Activated CD8-positive, alpha-beta memory T cell treated with anti-CD3 and anti-CD28 coated beads for 4 hours (primary cell): ENCODE measurements around the gene TSHZ2.
"Not testable (repeated sequence)": the region's sequence is repeated elsewhere in the genome, so short reads cannot be mapped to it uniquely, and the experiment has no call there.

Source experiments
- DNase-seq, 2 donors: peaks; one replicate each; pipeline ENCODE4 v3.0.0-alpha.2; 2020; ENCODE audit warnings: low read depth in 2 of 2

Gene TSHZ2

DNA sequence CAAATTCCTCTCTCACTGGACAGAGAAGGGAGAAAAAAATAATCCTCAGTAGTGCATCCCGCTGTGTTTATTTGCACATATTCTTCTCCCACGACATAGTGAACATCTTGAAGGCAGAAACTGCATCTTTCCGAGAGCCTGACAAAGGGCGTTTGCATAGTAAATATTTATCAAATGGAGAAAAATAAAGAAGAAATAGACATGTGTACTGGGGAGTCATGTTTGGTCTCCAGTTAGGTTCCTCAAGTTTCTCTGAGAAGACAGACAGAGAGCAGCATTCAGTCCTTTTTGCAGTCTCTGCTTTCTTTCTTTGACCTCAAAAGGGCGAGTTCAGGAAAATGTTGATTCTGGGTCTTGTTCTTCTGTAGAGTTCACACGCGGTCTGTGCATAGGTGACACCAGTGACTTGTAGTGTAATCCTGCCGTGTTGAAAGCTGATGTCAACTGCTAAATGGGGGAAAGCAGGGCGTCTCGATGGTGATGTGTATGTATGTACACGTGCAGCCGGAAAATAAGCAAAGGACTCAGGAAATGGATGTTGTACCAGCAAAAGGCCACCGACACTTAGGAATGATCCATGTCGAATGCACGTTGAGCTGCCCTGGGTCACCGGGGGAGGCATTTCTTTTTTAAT lies 335.9 kb downstream of the TSHZ2 start:
- no peak for DNase-seq

DNA sequence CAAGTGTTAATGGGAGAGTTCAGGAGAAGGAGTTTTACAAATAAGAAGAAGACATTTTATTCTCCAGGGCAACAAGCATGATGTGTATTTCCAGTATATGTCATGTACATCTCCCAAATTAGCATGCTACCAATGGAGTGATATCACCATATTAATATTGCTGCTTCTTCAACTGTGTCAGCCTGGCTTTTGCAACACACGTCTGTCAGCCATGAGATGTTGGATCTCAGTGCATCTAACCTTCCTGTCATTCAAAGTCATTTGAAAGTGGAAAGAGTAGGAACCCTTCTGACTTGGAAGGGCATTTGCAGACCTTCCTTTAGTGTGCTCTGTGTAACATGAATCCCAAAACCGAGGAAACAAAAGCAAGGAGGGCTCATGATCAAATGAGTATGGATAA lies 337.4 kb downstream of the TSHZ2 start:
- no peak for DNase-seq

DNA sequence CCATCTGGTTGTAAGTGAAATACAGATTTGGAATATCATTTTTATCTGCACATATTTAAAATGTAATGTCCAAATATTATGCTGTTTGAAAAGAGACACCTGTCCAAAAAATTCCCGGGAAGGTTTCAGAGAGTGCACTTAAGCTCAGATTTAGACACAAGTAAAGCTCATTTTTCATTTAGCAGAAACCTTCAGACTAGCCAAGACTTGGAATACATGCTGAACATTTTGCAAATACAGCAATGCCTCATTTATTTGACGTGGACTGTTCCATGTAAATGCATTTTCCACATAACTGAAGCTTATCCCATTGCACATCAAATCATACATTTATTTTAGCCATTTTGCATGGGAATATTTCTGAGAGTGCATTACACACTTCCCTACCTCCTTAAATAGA lies 340.8 kb downstream of the TSHZ2 start:
- DNase-seq = no peak

DNA sequence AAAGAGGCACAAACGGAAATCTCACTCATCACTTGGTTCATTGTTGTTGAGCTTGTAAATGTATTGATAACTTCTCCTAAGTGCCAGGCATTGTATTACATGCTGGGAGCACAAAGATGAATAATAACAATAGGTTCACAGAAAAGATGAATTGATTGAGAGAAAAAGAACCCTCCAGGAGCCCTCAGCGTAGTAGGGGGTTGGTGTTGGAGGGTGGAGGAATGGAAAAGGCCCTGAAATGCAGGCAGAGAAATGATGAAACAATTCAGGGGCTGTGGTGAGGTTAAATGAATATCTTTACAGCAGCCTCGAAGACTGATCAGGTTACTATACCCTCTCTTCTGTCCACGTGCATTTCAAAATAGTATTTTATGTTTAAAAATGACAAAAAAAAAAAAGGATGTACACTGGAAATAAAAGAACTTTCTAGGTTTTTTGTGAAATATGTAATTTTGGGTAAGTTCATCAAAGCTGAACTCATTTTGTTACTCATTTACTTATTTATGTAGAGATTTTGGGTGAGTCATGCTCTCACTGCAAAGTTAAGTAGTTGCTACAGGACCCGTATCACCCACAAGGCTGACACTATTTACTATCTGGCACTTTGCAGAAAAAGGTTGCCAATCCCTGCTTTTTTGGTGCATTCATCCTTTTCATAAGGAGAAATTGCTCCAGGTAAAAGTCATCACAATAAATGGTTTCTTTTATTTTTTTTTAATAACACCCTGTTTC lies 344.2 kb downstream of the TSHZ2 start:
- no peak for DNase-seq

DNA sequence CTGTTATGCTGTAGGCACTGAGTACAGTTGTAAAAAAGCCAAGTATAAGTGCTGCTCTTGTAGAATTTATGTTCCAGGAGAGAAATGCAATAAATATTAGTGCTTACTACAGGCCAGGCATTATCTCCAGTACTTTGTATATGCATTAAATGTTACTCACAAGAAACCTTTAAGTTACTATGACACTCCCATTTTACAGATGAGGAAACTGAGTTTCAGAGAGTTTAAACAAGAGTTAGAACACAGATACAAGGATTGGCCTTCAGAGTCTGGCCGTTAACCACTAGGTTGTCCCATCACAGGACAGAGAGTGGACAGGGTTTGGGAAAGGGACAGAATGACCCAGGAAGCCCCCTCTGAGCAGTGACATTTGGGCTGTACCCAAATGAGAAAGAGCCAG lies 347.0 kb downstream of the TSHZ2 start:
- no peak for DNase-seq

DNA sequence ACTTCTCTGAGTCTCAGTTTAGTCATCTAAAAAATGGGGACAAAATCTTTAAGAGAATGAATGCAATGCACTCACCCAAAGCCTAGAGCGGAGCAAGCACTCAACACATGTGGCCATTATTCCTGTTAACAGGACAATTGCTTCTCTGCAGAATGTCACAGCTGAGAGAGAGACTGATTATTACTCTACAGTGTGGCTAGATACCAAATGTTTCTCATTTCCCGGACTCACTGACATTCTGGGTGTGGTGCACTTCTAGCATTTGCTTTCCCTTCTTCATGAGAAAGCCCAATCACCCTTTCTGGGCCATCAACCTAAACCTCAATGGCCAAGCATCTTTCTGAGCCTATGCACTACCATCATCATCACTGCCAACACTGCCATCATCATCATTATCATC lies 347.6 kb downstream of the TSHZ2 start:
- DNase-seq = no peak

DNA sequence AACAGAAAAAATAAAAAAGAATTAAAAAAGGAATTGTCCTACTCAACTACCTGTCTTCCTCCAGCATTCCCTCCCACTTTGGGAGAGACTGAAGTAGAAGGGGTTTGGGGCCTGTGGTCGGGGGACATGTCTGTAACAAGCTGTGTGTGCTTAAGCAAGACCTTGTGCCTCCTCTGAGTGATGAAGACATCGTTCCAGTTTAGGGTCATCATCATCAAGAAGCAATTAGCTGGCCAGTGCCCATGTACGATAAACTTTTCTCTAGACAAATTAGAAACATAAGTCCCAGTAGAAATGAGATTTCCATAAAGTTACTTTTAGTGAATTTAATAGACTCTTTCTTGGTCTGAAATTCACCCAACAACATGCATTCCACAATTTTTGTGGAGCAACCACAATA lies 348.5 kb downstream of the TSHZ2 start:
- no peak for DNase-seq

DNA sequence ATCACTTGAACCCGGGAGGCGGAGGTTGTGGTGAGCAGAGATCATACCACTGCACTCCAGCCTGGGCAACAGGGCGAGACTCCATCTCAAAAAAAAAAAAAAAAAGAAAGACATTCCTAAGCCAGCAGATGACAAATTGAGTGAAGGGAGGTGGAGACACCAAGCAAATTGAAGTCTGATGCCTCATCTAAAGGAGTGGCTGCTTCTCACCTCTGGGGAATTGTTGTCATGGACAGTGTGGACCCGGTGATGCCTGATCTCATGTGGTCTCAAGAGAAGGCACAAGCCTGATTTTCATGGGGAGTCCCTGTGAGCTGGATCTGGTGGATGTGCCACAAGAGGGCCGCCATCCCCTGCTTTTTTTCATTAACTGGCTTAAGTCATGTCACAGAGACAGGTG lies 349.4 kb downstream of the TSHZ2 start:
- no peak for DNase-seq

DNA sequence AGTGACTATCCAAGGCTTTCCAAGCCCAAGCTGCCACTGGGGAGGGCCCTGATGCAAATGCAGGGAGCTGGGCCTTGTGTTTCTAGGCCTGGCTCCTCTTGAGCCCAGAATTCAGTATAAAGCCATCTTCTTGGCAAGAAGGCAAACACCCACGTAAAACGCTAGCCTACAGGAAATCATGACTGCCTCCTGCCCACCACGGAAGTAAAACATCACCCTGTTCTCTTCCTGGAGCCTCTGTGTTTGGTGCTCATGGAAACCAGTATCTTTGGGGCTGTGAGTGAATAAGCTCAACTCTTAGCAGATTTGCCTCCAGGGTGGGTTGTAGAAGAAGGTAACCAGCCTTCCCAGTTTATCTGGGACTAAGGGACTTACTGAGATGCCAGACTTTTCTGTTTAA lies 350.5 kb downstream of the TSHZ2 start:
- no peak for DNase-seq

DNA sequence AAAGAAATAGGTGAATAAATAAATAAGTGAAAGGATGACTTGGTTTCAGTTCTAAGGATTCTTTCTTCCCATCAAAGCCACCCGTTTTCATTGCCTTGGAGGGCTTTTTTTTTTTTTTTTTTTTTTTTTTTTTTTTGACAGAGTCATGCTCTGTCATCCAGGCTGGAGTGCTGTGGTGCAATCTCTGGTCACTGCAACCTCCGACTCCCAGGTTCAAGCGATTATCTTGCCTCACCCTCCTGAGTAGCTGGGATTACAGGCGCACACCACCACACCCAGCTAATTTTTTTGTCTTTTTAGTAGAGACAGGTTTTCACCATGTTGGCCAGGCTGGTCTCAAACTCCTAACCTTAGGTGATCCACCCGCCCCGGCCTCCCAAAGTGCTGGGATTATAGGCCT lies 351.3 kb downstream of the TSHZ2 start:
- DNase-seq = not testable (repeated sequence)

DNA sequence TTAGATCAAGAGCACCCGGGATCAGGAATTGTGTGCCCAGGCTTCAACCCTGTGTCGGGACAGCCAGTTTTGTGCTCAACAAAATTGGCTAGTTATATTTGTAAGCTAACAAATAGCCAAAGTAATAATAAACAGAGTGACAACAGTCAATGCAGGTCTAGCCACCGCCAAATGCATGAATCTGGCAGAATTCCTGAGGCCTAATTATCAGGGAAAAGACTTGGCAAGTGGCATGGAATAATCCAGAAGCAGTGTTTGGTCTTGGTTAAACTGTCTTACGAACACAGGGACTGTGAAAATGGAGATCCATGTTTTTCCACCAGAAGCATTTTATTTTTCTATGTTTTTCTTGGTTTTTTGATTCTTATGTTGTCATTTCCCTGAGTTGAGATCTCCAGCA lies 352.7 kb downstream of the TSHZ2 start:
- no peak for DNase-seq

DNA sequence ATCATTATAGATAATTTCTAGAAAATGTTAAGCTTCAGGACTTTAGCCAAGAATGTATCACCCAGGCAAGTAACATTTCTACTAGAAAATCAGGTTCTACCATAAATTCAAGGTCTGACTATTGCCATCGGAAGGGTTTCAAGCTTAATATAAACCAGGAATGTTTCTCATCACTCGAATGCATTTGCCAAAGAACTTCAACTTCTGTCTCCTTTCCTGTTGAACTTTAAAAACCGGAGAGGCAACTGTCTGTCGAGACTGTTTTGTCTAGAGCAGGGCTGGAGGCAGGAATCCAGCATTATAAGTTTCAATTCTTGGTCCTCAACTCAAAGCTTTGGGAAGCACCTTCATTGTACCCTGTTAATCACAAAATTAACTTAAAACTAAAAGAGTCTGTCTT lies 356.8 kb downstream of the TSHZ2 start:
- no peak for DNase-seq

DNA sequence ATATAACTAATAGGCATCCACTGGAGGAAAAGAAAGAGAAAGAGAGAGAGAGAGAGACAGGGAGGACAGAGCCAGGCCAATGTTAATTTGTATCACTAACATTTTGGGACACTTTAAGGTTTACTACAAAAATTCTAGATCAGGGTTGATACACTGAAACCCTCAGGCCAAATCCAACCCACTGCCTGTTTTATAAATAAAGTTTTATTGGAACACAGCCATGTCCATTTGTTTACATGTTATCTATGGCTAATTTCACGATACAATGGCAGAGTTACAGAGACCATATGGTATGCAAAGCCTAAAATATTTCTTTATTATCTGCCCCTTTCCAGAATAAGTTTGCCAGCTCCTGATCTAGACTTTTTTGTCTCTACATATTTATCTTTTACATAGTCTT lies 357.6 kb downstream of the TSHZ2 start:
- no peak for DNase-seq

DNA sequence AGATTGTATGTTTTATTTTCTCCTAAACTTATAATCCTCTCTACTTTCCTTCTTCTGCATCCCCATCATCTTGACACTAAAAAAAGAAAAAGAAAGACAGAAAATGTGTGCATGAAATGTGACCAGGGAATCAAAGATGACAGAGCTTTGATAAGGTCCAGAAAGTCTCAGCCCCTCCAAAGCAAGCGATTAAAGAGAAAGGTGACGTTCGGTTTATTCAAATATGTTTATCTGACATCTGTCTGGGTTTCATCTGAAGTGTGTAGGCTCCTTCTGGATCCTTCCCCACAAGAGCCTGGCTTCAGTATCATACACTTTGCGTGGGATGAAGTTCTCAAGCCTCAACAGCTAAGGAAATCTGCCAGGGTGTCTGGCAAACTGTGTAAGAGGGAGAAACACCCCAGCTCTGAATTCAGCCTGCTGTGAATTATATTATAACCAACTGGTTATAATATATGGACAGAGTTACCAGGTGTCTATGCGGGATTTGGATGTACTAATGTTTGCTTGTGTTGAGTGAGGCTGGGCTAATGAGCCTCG lies 358.5 kb downstream of the TSHZ2 start:
- no peak for DNase-seq

DNA sequence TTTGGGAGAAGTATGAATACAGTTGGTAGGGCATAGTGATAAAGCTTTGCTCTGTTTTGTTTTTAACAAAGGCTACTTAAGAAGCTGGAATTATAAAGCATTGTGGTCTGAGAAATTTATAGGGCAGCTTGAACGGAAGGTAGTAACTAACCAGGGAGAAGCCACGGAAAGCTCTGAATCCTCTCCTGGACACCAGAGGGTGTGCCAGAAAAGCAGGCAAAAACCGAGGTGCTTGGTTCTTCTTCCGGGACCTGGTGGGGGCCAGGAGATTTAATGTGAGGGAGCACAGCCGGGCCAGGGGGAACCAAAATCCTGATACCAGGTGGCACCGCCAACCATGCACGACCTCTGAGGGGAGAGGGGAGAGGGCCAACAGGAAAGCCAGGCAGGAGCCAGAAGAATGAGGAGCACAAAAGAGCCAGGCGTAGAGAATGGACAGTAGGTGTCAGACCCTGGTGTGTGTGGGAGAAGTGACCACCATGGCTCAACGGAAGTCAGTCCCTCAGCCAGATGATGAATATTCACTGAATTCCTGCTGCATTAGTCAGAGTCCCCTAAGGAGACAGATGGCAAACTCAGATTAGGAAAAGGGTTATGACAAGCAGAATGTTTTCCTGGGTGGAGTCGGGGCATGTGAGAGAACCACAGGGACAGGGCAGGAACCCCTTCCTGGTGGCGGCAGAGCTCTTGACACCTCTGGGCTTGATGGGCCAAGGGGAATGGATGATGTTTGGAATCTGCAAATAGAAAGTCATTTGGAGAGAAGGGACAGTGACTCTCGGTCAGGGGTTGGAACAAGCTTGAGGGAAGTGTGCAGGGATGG lies 359.2 kb downstream of the TSHZ2 start:
- no peak for DNase-seq

DNA sequence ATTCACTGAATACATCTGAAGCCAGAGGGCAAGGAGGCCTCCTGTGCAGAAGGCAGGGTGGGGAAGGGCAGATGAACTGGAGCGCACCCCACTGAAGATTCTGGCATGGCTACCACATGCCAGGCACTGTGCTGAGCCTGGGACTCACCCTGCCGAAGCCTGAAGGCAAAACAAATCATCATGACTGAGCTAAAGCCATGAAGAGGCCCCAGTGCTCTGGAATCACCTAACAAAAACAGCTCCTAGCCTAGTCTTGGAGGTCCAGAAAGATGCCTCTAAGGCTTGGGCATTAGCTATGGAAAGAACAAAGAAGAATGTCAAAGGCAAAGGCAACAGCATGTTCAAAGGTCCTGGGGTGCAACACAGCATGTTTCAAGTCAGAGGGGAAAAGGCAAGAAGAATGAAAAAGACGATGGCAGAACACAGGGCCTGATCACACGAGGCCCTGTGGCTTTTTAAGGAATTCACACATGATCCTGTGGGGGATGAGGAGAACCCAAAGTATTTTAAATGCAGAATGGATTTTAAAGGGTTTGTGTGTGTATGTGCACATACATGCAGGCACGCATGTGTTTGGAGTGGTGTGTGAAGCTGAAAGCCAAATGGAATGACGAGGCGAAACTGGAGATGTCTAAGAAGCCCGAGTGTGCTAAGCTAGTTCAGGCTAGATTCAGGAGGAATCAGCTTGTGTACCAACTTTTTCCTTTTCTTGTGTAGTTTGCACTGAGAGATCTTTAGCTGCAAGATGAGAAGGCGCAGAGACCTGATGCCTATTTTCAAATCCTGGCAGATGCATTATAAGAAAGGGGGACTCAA lies 360.1 kb downstream of the TSHZ2 start:
- no peak for DNase-seq

DNA sequence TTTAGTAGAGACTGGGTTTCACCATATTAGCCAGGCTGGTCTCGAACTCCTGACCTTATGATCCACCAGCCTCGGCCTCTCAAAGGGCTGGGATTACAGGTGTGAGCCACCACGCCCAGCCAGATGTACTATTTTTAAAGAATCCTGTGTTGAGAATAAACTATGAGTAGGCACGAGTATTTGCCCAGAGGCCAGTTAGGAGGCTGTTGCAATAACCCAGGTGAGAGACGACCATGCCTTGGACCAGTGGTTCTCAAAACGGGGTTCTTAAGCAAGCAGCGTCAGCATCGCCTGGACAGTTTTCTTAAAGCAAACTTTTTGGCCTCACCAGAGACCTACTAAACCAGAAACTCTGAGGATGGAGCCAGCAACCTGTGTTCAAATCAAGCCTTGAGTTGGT lies 362.7 kb downstream of the TSHZ2 start:
- no peak for DNase-seq

DNA sequence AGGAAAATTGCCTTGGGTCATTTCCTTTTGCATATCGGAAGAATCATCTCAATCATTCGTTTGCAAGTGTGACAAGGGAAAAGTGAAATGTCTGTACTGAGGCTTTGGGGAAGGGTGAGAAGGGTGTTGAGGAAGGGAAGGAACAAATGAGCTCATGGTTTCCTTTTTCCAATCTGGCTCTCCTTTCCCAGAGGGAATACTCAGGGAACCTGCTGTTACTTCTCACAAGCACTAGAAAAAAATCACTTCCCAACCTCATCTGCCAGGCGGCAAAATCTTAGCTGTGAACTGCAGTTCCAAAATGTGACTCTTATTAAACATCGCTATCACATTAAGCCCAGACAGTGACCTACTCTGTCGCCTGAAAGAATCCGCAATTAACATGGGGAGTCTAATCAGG lies 363.4 kb downstream of the TSHZ2 start:
- DNase-seq = no peak

DNA sequence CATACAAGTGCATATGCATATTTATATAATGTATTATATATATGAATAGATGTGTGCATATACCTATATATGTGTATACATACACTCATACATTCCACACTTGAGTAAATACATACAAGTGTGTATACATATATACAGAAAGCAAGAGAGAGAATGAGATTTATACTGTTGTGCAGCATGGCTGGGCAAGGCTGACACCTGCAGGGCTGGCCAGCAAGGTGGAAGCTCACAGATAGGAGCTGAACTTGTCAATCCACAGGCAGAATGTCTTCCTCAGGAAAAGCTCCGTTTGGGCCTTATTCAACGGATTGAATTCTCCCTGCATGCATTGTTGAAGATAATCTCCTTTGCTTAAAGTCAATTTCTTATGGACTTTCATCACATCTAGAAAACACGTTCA lies 364.7 kb downstream of the TSHZ2 start:
- no peak for DNase-seq

DNA sequence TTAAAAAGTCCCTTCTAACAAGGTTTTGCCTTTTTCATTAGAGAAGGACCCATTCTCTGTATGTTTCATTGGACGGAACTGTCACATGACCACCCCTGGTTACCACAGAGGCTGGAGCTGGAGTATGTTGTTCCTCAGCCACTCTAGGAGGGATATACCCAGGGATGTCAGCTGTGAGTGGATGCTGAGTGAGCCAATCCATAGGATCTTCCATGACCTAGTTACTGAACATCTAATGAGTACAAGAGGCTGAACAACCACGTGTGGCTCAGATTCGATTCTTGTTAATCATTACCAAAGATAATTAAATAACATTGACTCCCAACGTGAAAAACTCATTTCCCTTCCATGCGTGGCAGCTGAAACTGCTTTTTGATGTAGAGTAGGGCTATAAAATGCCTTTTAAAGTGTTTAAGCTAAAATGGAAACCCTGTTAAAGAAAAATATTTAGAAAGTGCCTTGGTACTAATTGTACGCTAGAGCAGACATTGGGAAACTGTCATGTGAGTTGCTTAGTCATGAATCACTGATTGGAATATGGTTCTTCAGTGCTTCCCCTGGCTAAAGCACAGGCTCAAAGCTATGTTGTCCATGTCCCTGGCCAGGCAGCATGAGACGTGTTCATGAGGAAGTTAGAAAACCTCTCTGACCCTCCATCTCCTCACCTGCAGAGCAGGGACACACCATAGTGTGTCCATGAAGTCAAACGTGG lies 365.4 kb downstream of the TSHZ2 start:
- no peak for DNase-seq

DNA sequence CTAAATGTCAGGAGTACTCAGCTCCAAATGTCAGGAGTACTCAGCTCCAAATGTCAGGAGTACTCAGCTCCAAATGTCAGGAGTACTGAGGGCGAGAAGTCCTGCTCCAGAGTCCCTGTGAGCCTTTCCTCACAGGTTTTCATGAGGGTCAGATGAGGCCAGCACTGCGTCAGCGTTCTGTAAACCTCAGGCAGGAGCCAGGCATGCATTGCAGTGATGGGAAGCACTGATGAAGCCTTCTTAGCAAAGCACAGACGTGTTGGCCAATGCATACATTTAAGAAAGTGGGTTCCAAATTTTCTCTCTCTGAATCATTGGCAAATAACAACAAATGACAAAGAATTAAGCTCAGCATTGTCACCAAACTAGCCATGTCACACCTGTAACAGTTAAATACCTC lies 366.6 kb downstream of the TSHZ2 start:
- no peak for DNase-seq
